Hepatic stellate cell (primary cell): ENCODE results near the gene M1AP.

Experiments used
- DNase-seq: peaks from one replicate; pipeline ENCODE4 v3.0.0; 2011; ENCODE audit warnings: low spot score

The M1AP gene

DNA sequence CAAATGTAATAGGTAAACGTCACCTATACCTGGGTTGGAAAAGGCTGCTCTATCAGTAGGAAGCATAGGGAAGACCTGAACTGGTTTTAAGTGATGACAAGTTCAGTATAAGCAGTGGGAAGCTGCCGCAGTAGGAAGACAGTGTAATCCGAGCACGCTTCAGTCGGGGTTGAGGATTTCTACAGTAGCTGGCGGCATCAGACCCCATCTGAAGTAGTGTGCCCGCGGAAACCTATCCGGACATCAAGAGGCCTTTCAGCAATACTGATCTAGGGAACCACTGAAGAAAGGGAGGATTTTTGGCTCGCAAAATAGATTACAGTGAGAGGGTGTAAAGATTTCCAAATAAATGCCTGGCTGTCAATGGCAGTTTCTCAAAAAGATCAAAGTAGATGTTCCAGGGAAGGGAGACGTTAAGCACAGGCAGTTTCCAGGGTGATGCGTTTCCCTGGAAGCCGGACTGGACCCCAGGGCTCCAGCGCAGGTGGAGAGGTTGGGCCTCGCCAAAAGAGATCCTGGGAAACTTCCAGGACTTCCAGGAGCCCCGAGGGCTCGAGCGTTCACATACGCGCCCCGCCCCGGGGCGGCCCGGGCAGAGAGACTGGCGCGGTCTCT lies 99.7 kb downstream of the M1AP start:
- DNase-seq: no peak

DNA sequence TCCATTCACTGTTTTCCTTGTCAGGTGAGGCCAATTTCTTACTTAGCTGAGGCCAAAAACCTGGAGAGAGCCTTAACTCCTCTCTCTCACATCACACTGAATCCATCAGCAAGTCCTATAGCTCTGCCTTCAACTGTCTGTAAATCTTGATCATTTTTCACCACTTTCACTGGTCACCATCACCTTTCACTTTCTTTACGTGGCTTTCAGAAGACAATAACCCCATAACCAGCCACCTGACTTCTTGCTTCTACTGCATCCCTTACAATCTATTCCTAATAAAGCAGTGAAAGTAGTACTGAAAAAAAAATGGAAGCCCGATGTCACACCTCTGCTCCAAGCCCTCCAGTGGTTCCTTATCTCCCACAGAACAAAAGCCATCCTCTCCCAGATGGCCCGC lies 102.1 kb downstream of the M1AP start:
- DNase-seq: no peak

- DNase-seq: no peak
These were observed 103.5 kb downstream of the M1AP start for GRCh38 chr2:74544634-74545033.

DNA sequence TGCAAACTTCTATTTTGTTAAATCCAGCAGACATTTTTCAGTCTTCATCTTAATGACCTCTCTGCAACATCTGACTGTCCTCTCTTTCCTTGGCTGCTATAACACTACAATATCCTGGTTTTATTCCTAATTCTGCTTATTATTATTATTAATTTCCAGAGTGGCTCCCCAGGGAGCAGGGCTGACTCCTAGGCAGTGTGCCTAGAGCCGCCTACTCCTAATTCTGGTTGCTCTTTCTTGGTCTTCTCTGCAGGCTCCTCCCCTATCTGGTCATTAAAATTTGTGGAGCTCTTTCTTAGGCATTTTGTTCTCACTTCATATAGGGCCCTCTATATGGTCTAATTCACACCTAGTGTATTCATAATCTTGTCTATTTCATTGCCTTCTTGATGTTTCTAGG lies 105.2 kb downstream of the M1AP start:
- DNase-seq: no peak

GRCh38 chr2:74540291-74540690 lies 107.8 kb downstream of the M1AP start:
- no peak for DNase-seq

- no peak for DNase-seq
These were observed 109.2 kb downstream of the M1AP start for GRCh38 chr2:74538881-74539339.

DNA sequence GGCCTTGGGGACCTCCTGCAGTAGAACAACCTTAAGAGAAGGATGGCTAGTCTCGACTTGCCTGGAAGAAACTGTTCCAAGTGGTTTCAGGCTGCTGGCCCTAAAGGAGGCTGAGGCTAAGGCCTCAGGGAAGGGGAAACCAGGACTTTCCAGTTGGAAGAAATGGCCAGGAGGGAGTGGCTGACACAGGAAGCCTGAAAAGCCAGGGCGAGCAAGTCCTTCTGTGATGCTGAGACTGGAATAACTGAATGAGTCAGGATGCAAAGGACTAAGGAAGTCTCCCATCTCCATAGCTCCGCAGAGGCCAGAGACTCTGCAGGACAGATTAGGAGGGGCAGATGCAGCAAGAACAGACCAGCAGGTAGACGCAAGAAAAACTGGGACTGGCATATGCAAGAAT lies 111.0 kb downstream of the M1AP start:
- DNase-seq: no peak

- DNase-seq: no peak
These were observed 111.8 kb downstream of the M1AP start for GRCh38 chr2:74536166-74536950.

GRCh38 chr2:74535440-74535965 lies 112.6 kb downstream of the M1AP start:
- no peak for DNase-seq

DNA sequence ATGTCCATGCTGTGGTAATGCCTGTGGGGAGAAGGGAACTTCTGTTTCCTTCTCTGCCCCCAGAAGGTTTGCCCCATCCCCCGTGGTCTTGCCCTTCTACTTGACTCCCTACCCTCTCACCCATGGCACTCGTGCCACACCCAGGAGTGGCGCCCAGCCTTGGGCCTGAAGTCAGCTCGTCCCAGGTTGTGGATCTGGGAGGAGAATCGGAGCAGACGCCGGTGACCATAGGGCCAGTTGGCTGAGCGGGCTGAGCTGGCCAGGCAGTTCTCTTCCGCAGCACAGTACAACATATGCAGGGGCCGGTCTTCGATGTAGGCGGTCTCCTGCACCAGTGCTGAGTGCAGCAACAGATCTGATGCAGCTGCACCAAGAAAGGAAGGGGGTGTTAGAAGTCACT lies 113.7 kb downstream of the M1AP start:
- no peak for DNase-seq

DNA sequence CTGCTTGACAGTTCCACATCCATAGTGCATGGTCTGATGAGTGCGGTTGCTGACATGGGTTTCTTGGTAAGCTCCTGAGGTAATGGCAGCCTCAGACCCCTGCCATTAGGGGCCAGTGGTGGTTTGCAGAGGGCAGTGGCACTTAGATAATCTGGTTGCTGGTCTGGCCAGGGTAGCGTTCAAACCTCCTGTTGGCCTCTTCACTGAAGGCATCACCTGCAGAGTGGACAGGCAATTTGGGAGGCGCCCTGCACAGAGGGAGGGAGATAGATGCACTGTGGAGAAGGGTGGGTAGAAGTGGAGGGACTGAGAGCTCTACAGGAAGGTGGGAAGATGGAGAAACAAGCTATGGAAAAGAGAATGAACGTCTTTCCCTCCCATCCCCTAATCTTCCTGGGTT lies 114.7 kb downstream of the M1AP start:
- DNase-seq: no peak

DNA sequence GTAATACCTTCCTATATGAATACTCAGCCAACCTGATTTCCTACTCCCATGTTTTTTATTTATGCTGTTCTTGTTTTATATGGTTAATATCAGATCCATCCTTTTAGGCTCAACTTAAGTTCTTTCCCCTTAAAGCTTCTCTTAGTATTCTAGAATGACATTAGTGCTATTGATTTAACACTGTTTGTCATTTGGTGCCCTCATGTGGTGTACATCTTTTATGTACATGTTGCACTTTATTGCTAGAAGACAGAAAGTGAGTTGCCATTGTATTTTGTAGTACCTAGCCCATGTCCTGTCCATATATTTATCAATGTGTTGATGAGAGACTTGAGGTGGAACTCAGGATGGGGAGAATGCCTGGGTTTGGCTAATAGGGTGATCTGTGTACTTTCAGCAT lies 115.9 kb downstream of the M1AP start:
- DNase-seq: peak; percentile 40

GRCh38 chr2:74531666-74532065 lies 116.5 kb downstream of the M1AP start:
- DNase-seq: no peak

- peak; percentile 75 for DNase-seq
These were observed 117.6 kb downstream of the M1AP start for GRCh38 chr2:74530239-74531187.

DNA sequence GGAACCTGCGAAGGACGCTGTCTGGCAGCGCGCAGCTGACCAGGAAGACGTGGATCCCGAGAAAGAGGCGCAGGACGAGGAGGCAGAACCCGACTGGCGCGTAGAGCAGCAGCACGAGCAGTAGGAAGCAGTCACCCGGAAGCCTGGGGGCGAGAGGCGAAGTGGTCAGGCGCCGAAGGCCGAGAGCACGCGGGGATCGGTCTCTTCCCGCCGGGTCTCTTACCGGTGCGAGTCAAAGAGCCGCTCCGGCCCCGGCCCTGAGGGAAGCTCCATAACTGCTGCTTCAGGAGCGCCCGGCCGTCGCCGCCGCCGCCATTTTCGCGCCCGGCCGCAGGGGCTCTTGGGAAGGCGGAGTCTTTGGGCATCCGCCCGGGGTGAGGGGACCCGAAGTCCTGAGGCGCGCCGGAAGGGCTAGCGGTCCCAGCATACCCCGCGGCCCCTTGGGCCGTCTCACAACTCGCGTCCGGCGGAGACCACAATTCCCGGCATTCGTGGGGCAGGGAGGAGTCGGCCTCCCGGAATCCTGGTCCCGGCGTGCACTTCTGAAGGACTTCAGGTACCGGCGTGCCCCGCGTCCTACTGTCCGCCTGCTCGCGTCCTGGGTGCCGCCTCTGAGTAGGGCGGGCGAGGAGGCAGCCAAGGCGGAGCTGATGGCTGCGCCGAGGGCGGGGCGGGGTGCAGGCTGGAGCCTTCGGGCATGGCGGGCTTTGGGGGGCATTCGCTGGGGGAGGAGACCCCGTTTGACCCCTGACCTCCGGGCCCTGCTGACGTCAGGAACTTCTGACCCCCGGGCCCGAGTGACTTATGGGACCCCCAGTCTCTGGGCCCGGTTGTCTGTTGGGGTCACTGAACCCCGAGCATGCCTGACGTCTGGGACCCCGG lies 118.5 kb downstream of the M1AP start, which contains the start of the genes AUP1 and HTRA2:
AUP1 (minus strand) TSS at position 350 of the 882 bp plus-strand sequence; CDS start at position 273, 77 bp downstream.
HTRA2 (plus strand) TSS at position 577 of the 882 bp plus-strand sequence; CDS start at position 651, 74 bp downstream.
- DNase-seq: peak; percentile 100

DNA sequence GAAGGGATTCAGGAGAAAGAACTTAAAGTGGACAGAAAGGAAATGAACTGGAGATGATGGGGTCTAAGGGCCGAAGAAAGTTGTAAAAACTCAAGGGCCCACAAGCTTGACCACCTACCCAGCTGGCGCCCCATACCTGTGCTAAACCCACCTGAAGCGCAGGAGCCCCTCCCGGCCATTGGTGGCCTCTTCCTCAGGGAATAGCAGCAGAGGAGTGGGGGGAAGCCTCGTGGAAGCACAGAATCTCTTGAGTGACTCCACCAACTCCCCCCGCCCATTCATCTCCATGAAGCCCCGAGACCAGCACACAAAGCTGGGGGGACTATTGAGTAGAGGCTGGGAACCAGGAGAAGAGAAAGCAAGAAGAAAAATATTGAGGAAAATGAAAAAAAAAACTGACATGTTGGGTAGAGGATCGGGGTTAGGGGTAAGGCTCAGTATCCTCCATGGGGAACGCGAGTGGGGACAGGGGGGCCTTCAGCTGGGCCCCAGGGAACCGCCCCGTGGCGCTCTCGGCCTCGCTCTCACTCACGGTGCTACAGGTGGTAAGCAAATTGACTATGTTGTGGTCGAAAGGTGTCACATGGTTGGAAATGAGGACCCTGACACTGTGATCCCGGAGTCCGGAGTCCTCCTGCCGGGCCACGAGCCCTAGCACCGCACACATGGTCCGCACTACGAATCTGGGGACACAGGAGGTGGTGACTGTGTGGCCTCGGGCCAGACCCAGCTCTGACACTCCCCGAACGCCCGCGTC lies 119.4 kb downstream of the M1AP start:
- no peak for DNase-seq

GRCh38 chr2:74527741-74528140 lies 120.4 kb downstream of the M1AP start:
- DNase-seq: no peak

DNA sequence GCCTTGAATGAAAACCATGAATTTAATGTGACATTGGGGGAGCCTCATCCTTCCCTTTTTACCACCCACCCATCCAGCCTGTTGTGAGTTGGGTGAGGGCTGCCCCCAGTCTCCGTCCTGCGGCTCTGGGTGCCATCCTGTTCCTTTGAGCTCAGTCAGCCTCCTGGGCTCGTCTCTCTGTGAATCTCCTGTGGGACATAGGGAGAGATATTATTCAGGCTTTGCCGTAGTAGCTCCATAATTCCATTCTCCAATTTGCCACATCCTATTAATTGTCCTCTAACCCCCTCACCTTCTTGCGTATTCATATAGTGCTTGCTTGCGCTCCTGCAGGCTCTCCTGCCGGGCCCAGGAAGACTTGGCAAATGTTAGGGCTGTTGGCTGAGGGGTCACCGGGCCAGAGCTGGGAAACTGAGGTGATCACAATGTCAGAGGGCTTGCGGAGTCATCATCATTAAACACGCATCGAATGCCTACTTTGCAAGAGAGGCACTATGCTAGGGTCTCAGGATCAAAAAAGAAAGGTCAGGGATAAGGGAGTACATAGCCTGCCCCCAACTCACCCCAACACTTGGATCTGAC lies 121.4 kb downstream of the M1AP start:
- no peak for DNase-seq

GRCh38 chr2:74525717-74526648 lies 122.1 kb downstream of the M1AP start, which contains the start of gene DQX1:
Gene DQX1, minus strand, starts transcription at chr2:74526231. Its CDS starts 502 bp downstream, at chr2:74525729.
- DNase-seq: peak; percentile 28
